GM10248 (cell line): ENCODE measurements around the gene EXD3.

Experiments used
- CTCF ChIA-PET: fragments of 300-600 bp; sonication (Branson Sonifier 250); formaldehyde crosslinking; extraction: SDS; loops from one replicate; lab custom pipeline; 2021; ENCODE audit warnings: antibody characterized with exemption; lab: Yijun Ruan, JAX
- POLR2A ChIA-PET: fragments of 350-650 bp; sonication (Branson Sonifier 250); formaldehyde crosslinking; extraction: SDS; loops from one replicate; lab custom pipeline; 2020; ENCODE audit warnings: antibody characterized with exemption; lab: Yijun Ruan, JAX
- DNase-seq: peaks from one replicate; pipeline ENCODE4 v3.0.0; 2012; ENCODE audit errors: extremely low spot score
- TF ChIP-seq, protein P1 (sequence below): IDR thresholded peaks from 2 replicates; pipeline ENCODE4 v1.5.1; 2012; ENCODE audit warnings: mild to moderate bottlenecking, low read depth; ENCODE audit errors: extremely low read depth, missing control alignments, control extremely low read depth

EXD3 gene

DNA sequence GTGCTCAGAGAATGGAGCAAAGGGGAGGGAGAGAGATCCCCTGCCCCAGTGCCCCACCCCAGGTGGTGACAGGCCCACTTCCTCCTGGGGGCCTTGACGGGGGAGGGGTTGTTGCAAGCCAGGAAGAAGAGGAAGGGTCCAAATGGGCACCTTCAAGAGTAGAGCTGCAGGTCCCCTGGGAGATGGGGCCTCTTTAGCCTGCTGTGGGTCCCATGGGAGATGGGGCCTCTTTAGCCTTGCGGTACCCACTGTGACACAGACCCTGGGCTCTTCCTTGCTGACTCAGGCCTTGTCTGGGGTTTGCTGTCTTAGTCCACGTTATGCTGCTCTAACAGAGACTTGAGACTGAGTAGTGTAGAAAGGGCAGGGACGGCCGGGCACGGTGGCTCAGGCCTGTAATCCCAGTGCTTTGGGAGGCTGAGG is 155.0 kb downstream of the EXD3 start:
- DNase-seq: no peak
- CTCF ChIA-PET: interaction anchor here (0.9 to 1.3 kb wide), 4 partner anchors 9 to 239 kb away, joined by 3 to 4 read pairs (median 4); partner anchors contain the start of gene TOR4A
- TF ChIP-seq, protein P1, sequence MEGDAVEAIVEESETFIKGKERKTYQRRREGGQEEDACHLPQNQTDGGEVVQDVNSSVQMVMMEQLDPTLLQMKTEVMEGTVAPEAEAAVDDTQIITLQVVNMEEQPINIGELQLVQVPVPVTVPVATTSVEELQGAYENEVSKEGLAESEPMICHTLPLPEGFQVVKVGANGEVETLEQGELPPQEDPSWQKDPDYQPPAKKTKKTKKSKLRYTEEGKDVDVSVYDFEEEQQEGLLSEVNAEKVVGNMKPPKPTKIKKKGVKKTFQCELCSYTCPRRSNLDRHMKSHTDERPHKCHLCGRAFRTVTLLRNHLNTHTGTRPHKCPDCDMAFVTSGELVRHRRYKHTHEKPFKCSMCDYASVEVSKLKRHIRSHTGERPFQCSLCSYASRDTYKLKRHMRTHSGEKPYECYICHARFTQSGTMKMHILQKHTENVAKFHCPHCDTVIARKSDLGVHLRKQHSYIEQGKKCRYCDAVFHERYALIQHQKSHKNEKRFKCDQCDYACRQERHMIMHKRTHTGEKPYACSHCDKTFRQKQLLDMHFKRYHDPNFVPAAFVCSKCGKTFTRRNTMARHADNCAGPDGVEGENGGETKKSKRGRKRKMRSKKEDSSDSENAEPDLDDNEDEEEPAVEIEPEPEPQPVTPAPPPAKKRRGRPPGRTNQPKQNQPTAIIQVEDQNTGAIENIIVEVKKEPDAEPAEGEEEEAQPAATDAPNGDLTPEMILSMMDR: no peak
- POLR2A ChIA-PET: interaction anchor here (1.0 to 1.2 kb wide), 2 partner anchors 25 to 27 kb away, joined by 3 to 6 read pairs; partner anchors contain the start of gene TUBB4B

DNA sequence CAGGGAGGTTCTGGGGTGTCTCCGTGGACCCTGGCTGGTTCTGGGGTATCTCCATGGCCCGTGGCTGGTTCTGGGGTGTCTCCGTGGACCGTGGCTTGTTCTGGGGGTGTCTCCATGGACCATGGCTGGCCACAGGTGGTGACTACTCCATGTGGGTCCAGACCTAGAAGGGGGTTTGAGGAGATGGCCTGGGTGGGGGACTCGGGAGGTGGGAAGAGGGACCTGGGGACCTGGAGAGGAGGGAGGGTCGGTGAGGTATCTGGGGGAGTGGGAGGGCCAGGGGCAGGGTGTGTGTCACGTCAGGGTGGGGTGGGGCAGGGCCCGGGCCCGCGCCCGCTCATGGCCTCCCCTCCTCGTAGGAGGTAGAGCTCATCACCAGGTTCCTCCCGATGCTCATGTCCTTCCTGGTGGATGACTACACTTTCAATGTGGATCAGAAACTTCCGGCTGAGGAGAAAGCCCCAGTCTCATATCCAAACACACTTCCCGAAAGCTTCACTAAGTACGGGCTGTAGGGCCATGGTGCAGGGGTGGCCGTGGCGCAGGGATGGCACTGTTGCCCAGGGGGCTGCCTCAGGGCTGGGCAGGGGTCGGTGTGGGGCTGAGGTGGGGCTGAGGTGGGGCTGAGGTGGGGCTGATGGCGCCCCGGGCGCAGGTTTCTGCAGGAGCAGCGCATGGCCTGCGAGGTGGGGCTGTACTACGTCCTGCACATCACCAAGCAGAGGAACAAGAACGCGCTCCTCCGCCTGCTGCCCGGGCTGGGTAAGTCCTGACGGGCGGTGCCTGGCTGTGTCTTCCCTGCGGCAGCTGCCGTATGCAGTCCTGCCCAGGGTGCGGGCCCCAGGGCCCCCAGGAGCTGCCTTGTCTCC is 156.1 kb downstream of the EXD3 start:
- CTCF ChIA-PET: interaction anchor here (0.9 to 1.8 kb wide), 5 partner anchors 10 to 238 kb away, joined by 3 to 4 read pairs (median 4); partner anchors contain the start of gene TOR4A
- TF ChIP-seq, protein P1: no peak

DNA sequence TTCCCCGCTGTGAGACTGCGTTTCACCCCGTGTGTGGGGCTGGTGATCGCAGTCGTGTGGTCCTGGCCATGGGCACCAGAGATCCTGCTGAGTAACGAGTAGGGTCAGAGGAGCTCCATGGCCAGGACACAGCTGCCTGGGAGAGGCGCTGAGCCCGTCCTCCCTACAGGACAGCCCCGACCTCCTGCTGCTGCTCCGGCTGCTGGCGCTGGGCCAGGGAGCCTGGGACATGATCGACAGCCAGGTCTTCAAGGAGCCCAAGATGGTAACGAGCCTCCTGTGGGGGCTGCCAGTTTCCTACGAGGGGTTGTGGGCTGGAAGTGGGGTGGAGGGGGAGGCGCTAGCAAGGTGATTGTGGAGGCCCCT is 156.8 kb downstream of the EXD3 start:
- TF ChIP-seq, protein P1: no peak
- no peak for DNase-seq
- POLR2A ChIA-PET: interaction anchor here (2.1 kb wide), 1 partner anchor 26 kb away, joined by 5 read pairs; no protein-coding TSS in a partner anchor
- CTCF ChIA-PET: interaction anchor here (1.8 kb wide), 1 partner anchor 21 kb away, joined by 4 read pairs; no protein-coding TSS in a partner anchor

More for the DNA sequence above, 156.1 kb downstream of the EXD3 start:
- no peak for DNase-seq
- POLR2A ChIA-PET: interaction anchor here (1.2 kb wide), 1 partner anchor 24 kb away, joined by 6 read pairs; no protein-coding TSS in a partner anchor

DNA sequence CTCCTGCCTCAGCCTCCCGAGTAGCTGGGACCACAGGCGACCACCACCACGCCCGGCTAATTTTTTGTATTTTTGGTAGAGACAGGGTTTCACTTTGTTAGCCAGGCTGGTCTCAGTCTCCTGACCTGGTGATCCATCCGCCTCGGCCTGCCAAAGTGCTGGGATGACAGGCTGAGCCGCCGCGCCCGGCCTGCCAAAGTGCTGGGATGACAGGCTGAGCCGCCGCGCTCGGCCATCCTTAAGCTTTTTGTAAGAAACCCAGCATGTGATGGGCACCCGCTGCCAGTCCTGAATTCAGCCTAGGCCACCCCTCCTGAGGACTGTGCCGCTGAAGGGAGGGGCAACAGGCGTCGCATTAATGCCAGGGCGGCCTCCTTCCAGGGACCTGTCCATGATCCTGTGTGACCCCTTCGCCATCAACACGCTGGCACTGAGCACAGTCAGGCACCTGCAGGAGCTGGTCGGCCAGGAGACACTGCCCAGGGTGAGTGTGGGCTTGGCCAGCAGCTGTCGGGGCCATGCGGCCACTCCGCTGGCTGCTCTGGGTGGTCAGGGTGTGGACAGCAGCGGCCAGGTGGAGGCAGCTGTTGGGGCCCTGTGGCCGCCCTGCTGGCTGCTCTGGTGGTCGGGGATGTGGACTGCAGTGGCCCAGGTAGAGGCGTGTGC is 157.3 kb downstream of the EXD3 start:
- DNase-seq: no peak
- TF ChIP-seq, protein P1: no peak
- ChIA-PET CTCF (interaction anchor here (0.7 to 1.8 kb wide), 3 partner anchors 21 to 77 kb away, joined by 3 to 5 read pairs (median 4); partner anchors contain the start of genes ANAPC2 and SSNA1), POLR2A (interaction anchor here (0.7 to 2.1 kb wide), 2 partner anchors 23 to 25 kb away, joined by 3 to 5 read pairs; no protein-coding TSS in a partner anchor)

DNA sequence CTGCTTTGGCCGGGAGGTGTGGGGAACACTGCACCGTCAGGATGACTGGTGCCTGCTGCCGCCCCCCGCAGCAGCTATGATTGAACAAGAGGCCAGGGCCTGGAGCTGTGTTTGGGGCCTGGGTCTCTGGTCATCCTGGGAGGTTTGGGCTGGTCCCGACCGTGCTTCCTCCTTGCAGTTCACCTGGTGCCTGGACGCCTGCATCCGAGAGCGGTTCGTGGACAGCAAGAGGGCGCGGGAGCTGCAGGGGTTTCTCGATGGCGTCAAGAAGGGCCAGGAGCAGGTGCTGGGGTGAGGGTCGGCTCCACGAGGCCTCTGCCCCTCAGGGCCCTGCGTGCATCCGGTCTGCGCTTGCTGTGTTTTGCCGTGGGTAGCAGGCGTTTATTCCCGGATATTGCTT is 158.9 kb downstream of the EXD3 start:
- ChIA-PET CTCF (interaction anchor here (1.3 to 1.6 kb wide), 2 partner anchors 28 to 159 kb away, joined by 3 to 5 read pairs; partner anchors contain the start of genes EXD3 and NOXA1), POLR2A (interaction anchor here (2.1 kb wide), 1 partner anchor 24 kb away, joined by 5 read pairs; no protein-coding TSS in a partner anchor)
- TF ChIP-seq, protein P1: no peak
- DNase-seq: no peak

DNA sequence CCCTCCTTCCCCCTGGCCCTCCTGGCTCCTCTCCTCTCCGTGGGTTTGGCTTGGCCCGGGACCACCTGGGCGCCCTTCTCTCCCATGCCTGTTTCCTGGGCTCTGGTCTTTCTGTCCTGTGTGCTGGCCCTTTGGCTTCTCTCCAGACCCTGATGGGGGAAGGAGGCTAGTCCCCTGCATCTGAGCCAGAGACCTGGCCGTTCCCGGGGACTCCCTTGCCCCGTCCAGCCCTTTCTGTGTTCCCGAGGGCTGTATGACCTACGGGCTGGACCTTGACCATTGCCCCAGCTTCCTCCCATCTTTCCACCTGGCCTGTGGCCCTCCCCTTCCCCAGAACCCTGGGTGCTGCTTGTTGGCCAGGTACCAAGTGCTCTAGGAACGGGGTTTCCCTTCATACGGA is 159.5 kb downstream of the EXD3 start:
- no peak for DNase-seq
- ChIA-PET CTCF (interaction anchor here (1.1 to 1.3 kb wide), 3 partner anchors 9 to 160 kb away, joined by 3 read pairs; partner anchors contain the start of genes EXD3, NOXA1 and RNF224), POLR2A (no interaction called here)
- TF ChIP-seq, protein P1: no peak
